Fibroblast of skin of right quadriceps (primary cell): ENCODE measurements around the gene RIMBP2.

Experiments used
- DNase-seq: peaks from one replicate; pipeline ENCODE4 v3.0.0-alpha.2; 2013

RIMBP2 gene

DNA sequence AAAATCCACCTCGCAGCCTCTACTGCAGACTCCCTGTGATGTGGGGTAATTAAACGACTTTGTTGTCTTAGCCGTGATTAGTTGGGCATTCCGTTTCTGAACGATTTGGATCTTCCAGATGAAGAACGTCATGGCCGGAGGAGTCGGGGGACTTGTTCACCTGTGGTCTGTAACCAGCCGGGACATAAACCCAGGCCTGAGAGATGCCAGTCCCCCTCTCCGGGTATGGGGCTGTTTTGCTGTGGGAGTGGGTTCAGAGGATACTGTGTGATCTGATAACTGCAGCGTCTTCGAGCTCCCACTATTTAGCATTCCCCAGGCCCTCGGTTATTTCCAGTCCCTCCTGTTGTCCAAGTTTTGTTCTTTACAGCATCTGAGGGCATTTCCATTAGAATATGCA, 282.3 kb downstream of the RIMBP2 start:
- no peak for DNase-seq

DNA sequence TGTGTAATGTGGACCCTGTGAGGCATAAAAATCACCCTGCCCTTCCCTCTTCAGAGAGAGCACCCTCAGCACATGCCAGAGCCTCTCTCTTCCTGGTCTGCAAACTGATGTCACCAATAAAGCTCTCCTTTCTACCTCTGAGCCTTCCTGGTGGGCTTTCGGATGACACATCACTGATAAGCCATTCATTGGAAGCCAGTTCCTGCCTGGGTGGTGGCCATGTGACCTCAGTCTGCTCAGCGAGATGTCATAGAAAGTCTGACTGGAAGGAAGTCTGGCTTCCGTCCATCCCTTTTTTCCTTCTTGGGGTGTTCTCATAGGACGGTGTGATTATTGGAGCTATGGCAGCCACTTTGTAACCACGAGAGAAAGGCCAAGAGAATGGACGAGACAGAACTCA, 282.7 kb downstream of the RIMBP2 start:
- no peak for DNase-seq

DNA sequence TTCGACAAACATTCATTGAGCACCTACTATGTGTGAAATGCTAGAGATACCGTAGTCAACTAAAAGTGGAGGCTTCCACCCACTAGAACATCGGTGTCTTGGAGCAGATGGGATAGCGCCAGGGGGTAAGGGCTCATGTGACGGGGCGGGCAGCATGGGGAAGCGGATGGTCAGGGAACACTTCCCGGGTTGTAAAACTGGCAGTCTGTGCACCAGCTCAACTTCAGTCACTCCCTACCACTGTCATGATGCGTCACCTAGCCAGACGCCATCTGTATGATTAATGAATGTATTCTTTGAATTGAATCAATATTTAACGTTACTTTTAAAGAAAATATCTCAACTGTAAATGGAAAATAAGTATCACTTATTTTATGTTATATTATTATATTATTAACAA, 284.9 kb downstream of the RIMBP2 start:
- no peak for DNase-seq

DNA sequence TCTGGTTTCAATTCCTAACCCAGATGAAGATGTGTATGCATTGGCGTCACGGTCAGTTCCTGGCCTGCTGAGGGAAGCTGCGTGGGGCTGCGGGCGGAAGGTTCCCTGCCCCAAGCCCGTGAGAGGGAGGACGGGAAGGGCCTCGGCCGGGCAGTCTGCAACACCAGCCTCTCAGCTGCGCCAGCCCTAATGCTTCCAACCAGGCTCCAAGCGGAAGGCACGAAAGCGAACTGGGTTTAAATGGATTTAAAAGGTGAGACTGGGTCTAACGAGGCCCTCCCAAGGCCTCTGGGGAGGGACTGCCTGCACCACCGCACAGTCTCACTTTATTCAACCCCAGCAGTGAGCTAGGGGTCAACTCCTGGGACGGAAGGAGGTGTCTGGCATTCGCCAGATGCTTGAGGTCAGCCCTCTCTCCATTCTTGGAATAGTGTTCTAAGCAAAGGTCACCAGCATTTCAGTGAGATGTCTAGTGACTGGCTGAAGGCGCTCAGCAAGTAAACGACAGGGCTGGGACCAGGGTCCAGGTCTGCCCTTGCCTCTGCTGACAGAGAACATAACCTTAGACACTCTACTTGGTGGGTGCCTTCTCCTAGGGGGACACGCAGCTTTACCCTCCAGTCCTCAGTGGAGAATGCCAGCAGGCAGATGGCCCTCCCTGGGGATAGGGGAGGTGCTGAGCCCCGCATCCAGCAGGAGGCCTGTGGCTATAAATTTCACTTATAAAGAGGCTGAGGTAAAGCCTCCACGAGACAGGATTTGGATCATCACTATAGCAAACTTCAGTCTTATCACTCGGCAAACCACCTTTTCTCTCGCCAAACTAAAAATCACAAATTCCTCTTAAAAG, 286.2 kb downstream of the RIMBP2 start:
- DNase-seq = no peak

GRCh38 chr12:130428116-130428515, 288.0 kb downstream of the RIMBP2 start:
- DNase-seq = no peak

GRCh38 chr12:130427381-130427887, 288.7 kb downstream of the RIMBP2 start:
- DNase-seq = no peak

DNA sequence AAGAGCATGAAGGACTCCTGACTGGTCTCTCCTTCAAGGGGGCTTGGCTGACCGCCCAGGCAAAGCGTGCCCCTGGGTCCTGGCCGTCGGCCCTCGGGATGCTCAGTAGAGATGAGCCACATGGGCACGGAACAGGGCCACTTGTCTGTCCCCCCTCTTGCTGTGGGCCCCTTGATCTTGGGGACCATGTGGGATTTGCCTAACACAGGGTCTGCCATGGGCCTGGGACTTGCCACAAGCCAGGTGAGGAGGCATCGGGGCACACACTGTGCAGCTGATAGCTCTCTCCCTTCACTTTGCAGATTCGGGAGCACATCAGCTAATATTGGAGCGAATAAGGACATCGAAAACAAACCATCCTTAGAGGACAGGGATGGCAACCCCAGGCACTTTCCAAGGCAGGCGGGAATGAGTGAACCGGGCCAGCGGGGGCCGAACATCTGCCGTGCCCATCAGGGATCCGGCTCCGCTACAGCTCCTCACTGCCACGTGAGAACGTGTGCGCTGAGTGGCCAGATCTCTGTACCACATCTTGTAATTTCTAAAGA, 290.3 kb downstream of the RIMBP2 start:
- DNase-seq = no peak

DNA sequence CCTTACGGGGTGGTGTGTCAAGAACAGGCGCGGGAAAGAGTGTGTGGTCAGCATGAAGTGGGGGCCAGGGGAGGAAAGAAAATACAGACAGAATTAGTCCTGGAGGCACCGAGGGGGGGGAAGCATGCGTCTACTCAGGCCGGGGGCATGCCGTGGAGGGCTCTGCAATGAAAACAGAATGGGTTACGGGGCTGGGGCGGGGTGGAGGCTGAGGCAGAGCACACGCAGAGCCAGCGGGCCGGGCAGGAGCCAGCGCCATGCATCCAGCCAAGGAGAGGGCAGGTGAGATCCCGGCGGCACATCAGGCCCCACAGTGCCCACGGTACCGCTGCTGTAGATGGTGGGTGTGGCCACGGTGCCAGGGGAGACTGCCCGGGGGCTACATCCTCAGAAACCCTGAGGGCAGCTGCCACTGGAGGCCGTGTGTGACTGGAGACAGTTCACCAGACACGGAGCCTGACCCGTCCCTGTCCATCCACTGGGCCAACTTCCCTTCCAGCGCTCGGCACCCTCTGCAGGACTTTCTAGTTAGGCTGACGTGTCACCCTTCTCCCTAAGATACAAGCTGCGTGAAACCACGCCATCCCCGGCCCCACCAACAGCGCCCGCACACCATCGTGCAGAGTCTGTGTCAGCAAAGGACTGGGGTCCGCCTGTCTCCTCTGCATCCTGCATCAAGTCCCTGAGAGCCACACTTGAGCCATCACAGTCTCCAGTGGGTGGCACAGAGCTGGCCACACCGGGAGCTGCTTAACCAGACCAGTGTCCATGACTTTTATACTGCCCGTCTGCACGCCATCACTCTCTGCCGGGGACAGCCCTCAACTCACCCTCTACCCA, 291.0 kb downstream of the RIMBP2 start:
- no peak for DNase-seq

DNA sequence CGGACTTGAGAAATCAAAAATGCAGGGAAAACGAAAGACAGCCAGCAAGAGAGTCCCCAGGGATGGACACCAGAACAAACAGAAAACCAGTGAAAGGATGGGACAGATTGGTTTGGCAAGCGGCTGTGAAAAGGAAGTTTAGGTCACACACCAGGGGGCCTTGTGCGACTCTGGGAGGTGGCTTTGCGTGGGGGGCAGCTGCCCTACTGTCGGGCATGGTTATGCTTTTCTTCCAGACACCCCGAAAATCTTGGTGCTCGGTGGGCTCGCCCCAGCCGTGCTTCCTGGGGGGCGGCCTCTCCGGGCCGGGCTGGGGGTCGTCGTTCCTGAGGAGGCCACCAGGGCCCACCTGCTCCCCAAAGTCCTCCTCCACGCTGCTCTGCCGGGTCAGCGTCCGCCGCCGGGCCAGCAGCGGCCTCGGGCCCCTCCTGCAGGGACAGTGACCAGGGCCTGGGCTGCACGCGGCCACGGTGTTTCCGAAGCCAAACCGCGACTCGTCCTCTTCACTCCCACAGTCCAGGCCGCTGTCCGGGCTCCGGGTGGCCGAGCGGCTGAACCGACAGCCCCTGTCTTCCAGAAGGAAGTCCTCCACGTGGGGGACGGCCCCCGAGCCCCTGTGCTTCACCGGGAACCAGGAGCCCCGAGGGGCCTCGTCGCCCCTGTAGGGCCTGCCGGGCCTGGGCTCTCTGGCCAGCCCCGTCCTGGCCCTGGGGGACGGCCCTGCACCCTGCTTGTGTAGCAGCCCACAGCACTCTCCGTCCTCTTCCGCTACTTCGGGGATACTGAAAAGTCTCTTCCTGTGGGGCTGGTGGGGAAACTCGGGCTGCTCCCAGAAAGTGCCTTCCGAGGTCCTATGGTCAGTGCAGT, 291.9 kb downstream of the RIMBP2 start:
- DNase-seq = no peak

DNA sequence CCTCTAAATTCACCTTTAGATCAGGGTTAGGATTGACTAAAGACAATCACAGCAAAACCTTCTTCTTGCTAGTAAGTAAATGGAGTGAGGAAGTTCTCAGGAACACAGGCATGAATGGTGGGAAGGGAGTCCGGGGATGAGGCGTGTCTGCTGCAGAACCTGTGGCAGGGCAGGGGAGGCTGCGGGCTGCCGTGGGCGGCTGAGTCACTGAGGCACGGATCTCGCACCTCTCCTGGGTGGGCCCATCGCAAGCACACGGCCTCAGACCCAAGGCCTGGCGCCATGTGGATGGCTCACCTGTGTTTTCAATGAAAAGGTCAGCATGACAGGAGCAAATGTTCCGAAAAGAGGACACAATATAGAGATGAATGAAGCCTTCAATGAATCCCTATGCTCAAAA, 293.0 kb downstream of the RIMBP2 start:
- no peak for DNase-seq

DNA sequence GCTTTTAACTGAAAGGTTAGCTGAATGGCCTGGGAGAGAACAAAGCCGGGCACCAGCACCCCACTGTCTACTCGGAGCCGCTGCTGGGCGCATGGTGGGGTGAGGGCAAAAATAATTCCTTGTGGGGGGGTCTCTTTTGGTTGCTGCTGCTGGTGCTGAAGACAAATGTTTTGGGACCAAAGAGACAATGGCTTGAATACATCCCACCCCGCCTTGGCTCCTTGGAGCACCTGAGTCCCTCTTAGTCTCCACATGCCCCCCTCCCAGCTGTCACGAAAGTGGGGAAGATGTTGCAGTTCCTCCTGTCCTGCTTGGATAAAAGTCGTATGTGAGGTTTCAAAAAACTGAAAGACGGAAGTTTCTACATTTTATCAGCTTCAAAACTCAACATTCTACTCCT, 293.4 kb downstream of the RIMBP2 start:
- no peak for DNase-seq

- DNase-seq = no peak
Observed at GRCh38 chr12:130421896-130422295, 294.2 kb downstream of the RIMBP2 start.

- no peak for DNase-seq
Observed at GRCh38 chr12:130420071-130420470, 296.0 kb downstream of the RIMBP2 start.

DNA sequence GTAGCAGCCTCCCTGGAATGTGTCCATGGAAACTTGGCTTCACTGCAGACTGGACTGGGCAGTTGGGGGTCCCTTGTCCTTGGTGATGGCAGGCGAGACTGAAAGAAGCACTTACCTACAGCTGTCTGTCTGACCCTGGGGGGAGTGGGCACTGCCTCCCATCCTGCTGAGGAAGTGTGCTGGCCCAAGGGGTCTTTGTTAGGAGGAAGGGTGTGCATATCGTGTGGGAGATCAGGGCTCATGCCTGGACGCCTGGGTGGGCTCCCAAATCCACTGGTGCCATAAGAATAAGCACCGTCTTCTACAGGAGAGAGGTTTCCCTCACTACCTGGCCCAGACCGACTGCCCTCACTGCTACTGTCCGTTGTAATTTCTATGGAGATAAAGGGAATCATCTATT, 297.0 kb downstream of the RIMBP2 start:
- DNase-seq = no peak

- no peak for DNase-seq
Observed at GRCh38 chr12:130418251-130418650, 297.8 kb downstream of the RIMBP2 start.

DNA sequence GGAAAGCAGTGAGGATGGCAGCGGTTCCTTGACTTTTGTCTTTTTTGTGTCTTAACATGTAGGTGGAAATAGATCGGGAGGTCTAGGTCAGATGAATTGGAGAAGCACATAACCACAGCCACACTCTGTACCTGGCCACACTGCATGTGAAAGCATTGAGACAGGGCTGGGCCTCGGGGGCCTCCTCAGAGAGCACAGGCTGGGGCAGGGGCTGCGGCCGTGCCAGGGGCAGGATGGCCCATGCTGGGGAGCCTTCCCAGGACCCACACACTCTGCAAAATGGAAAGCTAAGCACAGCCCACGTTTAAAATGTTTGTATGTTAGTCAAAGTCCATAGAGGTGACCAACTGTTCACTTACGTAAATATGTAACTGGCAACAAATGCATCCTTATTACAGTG, 301.7 kb downstream of the RIMBP2 start:
- no peak for DNase-seq

DNA sequence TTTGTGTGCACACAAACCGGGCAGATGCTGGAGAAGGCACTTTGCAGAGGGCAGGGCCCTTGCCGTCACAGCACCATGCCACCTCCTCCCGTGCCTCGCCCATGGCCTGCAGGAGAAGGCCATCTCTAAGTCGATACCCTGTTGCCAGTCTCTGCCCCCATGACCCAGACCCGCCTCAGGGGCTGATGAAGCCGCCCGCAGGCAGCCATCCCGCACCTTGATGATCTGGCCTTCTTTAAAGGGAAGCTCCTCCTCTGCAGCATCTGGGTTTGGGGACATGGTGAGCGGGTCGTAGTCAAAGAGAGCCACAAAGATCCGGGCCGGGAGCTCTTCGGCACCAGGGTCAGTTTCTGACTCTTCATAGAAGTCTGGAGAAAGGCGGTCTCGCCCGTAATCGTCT, 302.2 kb downstream of the RIMBP2 start:
- no peak for DNase-seq

DNA sequence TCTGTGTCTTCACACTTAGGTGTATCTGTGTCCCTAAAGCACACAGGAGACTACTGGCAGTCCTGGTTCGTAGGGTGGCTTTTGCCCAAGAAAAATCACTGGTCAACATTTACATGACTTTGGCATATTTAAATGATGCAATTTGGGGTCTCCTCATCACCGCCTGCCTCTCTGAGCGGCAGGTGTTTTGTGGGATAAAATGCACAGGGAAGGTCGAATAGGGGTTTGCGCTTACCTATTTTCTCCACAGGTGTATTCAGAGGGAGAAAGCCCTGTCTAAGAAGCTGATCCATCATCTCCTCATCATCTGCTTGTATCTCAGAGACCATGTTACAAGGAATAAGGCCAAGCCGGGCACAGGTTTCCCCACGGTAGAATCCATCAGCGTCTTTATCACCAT, 303.7 kb downstream of the RIMBP2 start:
- DNase-seq = no peak

- no peak for DNase-seq
Observed at GRCh38 chr12:130405332-130405731, 310.8 kb downstream of the RIMBP2 start.

- DNase-seq = no peak
Observed at GRCh38 chr12:130401703-130402102, 314.4 kb downstream of the RIMBP2 start.

GRCh38 chr12:130398100-130398848, 317.8 kb downstream of the RIMBP2 start:
- no peak for DNase-seq

- no peak for DNase-seq
Observed at GRCh38 chr12:130396667-130397066, 319.4 kb downstream of the RIMBP2 start.
